DMS79 treated with DMSO at 0.1 percent for 48 hours (cell line): Measurements from ENCODE around the gene PFKP.
"Not testable (repeated sequence)": the region's sequence is repeated elsewhere in the genome, so short reads cannot be mapped to it uniquely, and the experiment has no call there.

Source experiments
- DNase-seq: peaks from one replicate; lab custom pipeline; 2025; lab: John Stamatoyannopoulos, UW

PFKP gene

DNA sequence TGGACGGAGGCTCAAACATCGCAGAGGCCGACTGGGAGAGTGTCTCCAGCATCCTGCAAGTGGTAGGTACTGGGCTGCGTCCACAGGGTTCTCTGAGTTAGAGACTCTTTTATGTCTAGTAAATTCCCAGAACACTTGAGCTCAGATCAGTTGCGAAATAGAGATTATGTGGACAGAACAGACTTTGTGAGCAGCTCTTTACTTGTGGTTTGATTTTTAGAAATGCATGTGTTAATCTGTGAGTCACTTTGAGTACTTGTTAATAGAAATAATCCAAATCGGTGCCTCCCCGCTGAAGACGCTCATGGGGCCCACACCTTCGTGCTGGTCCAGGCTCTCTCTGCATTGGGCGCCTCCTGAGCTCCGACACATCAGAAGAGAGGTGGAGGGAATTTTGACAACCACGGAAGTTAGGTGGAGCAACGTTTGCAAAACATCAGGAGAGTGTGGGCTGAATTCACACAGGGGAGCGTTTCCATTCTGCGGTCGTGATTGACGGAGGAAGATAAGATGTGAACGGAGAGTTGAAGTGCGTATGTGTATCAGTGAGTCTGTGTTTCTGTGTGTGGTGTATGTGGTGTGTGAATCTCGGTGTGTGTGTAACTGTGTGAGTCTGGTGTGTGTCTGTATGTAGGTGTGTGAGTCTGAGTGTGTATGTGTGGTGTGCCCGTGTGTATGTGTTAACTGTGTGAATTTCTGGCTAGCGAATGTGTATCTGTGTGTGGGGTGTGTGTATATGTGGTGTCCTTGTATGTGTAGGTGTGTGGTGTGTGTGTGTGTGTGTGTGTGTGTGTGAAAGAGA, 32.1 kb downstream of the PFKP start:
- DNase-seq, result no peak

GRCh38 chr10:3100093-3100792, 32.9 kb downstream of the PFKP start:
- DNase-seq, result no peak

DNA sequence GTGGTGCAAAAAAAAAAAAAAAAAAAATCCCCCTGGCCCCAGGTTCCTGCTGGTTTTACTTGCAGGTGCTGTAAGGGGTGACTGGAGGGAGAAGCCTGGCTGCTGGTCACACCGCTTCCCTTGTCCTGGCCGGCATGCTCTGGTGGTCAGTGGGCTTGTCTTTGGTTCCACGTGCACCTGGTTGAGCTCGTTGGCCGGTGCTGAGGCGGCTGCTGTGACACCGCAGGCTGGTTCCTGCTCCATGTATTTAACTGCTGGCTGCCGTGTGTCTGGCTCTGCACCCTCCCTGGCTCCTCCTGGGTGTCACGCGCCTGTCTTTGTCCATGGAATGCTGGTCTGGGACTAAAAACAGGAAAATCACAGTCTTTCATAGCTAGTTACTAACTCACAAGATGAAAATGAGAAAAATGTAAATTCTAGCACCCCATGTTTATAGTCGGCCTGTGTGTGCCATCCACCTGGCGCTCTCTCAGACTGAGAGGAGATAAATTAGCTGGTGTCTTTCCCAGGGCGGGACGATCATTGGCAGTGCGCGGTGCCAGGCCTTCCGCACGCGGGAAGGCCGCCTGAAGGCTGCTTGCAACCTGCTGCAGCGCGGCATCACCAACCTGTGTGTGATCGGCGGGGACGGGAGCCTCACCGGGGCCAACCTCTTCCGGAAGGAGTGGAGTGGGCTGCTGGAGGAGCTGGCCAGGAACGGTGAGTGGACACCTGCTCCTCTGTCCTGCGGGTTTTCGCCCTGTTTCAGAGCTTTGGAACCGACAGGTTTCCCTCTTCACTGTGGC, 33.7 kb downstream of the PFKP start:
- no peak for DNase-seq

DNA sequence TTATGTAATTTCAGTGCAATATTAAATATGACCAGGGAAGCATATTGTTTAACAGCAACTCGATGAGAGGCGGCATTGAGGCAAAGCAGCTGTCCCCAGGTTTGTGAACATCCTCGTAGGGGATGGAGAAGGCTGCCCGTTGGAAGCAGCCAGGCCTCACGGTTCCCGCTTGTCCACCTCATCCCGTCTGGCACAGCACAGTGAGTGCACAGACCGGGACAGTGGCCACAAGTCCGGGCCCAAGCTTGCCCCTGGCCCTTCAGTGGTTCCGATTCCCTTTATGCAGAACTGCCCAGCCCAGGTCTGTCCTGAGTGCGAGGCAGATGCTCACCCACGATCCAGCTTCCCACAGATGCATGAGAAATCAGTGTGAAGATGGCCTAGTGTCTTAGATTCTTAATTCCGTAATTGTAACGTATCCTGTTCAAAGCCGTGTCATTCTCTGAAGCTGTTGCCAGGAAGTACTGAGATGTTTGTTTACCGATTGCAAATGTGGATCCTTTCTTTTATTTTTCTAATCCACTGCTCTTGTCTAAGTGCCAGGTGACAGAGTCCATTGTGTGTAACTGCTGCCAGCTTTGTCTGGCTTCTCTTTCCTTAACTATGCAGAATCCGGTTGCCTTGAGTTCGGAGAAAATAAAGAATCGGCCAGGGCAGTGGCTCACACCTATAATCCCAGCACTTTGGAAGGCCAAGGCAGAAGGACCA, 35.5 kb downstream of the PFKP start:
- DNase-seq, result no peak

DNA sequence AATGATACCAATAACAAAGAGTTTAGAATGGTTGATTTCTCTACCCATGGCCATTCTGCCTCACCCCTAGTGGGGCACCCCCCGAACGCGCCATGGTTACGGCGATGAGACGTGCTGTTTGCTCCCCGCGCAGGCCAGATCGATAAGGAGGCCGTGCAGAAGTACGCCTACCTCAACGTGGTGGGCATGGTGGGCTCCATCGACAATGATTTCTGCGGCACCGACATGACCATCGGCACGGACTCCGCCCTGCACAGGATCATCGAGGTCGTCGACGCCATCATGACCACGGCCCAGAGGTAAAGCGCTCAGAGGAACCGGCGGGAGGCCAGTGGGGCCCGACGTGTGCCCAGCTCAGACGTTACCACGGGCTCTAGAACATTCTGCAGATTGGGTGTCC, 36.3 kb downstream of the PFKP start:
- DNase-seq, result no peak

DNA sequence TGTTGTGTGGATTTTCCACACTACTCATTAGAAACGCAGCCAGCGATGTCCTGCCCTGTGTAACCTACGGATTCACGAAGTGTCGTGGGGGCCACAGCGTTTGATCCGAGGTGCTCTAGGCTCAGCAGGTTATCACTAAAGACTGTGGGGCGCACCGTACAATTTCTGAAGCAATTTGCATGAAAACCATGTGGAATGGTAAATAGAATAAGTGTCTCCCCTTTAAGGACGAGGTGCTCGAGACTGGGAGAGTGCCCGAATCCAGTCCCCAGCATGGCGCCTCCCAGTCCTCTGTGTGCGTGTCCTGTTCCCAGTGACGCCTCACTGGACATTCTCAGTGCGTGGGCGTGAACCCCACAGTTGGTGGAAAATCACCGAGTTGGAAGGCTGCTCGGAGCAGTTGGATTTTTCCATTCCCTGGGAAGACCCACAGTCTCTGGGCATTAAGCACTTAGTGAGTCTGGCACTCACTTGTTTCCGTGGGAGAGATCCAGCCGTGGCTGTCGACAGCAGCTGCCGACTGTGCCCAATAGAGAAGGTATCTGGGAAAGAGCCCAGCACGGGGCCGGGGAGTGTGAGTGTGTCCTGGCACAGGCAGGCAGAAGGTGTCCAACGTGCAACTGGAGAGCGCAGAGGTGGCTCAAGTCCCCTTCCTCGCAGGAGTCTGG, 37.0 kb downstream of the PFKP start:
- DNase-seq, result no peak

- no peak for DNase-seq
Measured at GRCh38 chr10:3105166-3105565, 37.8 kb downstream of the PFKP start.

DNA sequence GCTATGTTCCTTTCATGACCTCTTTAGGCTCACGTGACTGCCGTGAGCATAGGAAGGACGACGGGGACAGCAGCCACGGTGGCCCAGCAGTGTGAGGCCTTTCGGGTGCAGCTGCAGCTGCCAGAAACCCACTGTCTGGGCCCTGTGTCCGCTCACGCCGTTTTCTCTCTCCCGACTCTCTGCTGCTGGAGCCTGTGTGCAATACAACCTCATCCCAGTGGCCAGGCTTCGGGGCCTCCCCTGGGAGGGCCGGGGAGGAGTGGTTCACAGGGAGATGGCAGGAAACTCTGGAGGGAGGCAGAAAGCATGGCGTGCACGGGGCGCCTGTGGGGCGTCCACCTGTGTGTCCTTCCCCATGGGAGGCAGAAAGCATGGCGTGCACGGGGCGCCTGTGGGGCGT, 38.6 kb downstream of the PFKP start:
- DNase-seq, result no peak

DNA sequence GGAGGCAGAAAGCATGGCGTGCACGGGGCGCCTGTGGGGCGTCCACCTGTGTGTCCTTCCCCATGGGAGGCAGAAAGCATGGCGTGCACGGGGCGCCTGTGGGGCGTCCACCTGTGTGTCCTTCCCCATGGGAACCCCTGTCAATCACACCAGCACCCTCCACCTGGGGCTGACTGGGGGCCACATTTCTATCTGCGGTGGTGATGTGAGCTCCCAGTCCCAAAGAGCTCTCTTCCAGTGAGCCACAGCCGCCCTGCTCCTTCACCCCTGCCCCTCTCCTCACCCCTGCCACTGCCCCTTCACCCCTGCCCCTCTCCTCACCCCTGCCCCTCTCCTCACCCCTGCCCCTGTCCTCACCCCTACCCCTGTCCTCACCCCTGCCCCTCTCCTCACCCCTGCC, 39.0 kb downstream of the PFKP start:
- DNase-seq, result not testable (repeated sequence)

DNA sequence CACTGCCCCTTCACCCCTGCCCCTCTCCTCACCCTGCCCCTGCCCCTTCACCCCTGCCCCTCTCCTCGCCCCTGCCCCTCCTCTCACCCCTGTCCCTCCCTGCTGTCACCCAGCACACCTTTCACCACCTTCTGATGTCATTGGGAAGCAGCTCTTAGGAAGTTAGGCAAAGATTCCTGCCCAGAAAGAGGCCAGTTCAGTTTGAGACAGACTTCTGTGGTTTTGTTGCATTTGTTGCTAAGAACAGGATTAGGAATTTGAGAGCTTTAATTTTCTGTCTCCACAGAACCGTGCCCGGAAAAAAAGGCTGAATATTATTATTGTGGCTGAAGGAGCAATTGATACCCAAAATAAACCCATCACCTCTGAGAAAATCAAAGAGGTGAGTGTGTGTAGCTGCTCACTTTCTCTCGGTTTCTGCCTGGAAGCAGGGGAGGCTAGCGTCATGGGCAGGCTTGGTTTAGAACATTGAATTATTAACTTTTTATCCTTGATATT, 39.6 kb downstream of the PFKP start:
- DNase-seq, result no peak

- no peak for DNase-seq
Measured at GRCh38 chr10:3107426-3107961, 40.1 kb downstream of the PFKP start.

GRCh38 chr10:3108033-3108432, 40.7 kb downstream of the PFKP start:
- no peak for DNase-seq

- DNase-seq, result no peak
Measured at GRCh38 chr10:3108575-3109105, 41.3 kb downstream of the PFKP start.

DNA sequence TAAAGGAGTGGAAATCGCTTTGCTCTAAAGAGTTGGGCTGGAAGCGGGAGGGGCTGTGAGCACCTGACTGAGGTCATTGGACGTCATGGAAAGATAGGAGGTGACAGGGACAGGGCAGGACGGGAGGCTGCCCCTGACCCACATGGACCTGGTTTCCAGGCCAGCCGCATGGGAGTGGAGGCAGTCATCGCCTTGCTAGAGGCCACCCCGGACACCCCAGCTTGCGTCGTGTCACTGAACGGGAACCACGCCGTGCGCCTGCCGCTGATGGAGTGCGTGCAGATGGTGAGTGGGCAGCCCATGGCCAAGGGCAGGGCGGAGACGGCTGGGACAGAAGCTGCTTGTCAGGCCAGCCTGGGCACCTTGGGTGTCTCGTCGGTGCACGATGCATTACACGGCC, 41.8 kb downstream of the PFKP start:
- no peak for DNase-seq

DNA sequence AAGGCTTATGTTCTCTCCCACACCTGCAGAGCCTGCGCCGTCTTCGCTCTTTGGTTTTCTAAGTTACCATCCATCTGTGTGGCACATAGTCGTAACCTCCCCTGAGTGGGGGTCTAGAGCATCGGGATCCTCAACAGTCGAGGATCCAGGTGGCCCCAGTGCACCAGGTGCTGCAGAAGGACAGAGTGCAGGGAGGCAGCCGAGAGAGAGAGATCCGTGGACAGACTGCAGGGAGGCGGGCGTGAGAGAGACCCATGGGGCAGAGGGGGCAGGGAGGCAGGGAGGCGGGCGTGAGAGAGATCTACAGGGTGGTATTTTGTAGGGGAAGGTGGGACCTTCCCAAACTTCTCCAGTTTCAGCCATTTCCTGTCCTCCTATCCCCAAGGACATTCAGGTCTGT, 42.3 kb downstream of the PFKP start:
- DNase-seq, result no peak

GRCh38 chr10:3110782-3111620, 43.7 kb downstream of the PFKP start:
- no peak for DNase-seq

DNA sequence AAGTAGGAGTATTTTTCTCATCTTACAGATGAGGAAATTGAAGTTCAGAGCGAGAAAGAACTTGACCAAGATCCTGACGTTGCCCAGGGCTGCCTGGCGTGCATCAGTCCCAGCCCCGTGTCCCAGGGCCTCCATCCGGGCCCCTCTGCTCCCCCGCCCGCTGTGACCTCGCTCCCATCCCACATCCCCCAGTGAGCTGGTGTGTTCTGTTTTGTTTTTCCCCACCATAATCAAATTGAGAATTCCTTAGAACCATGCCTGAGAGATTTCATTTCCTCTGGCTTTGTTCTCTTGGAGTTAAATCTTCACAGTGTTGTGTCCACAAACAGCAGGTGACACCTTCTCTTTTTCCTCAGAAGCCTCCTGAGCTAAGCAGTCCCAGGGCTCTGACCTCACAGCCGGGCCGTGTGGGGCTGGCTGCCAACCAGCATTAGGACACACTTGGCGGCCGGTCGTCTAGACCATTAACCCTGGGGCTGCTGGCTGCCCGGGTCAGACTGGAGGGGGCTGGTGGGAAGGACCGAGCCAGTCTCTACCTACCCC, 44.3 kb downstream of the PFKP start:
- DNase-seq, result peak; percentile 36

DNA sequence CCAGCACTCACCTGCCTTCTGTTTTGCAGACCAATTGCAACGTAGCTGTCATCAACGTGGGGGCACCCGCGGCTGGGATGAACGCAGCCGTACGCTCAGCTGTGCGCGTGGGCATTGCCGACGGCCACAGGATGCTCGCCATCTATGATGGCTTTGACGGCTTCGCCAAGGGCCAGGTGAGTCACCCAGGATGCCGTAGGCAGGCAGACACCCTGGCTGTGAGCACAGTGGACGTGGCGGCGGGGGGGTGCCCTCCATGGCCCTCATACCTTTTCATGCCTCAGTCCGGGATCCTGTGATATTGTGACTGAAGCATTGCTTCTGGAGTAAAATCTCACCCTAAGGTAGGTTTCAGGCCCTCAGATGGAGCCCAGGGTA, 46.0 kb downstream of the PFKP start:
- no peak for DNase-seq

DNA sequence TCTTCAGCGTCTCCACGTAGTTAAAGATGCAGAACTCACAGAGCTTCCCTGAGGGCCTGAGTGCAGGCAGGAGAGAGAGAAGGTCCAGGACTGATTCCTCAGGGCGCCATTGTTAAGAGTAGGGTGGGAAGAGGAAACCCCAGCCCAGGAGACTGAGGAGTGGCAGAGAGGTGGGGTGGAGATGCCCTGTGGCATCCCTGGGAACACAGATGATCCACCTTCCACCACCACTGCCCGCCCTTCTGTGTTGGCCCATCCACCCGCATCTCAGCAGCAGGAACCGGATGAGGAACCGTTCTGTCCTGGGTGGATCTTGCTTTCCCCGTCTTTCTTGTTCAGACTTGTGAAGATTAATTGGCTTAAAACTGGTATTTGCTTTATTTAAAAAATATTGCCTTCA, 48.3 kb downstream of the PFKP start:
- DNase-seq, result no peak
